Loucy (cell line): ENCODE data around the gene ATP8A2.

Experiments
- H2AFZ ChIP-seq: fragments of 200-600 bp; sonication (generic); 2 replicates; pipeline ENCODE4 v1.6.0; 2016; ENCODE audit warnings: antibody characterized with exemption, mild to moderate bottlenecking, low read length, moderate library complexity
- H3F3A ChIP-seq: fragments of 200-600 bp; 2 replicates; pipeline ENCODE4 v1.6.0; 2016; ENCODE audit warnings: antibody characterized with exemption, low read depth, mild to moderate bottlenecking
- H3K27me3 ChIP-seq: fragments of 200-600 bp; sonication (generic); 2 replicates; pipeline ENCODE4 v1.6.1; 2014; ENCODE audit warnings: low read length, mild to moderate bottlenecking; ENCODE audit not compliant: insufficient read depth, poor library complexity, severe bottlenecking
- H3K36me3 ChIP-seq: fragments of 200-600 bp; sonication (generic); 2 replicates; pipeline ENCODE4 v1.6.1; 2016; ENCODE audit warnings: low read length; ENCODE audit not compliant: insufficient read depth
- H3K4me1 ChIP-seq: fragments of 200-600 bp; sonication (generic); 2 replicates; pipeline ENCODE4 v1.5.1; 2014; ENCODE audit warnings: low read length, mild to moderate bottlenecking; ENCODE audit not compliant: insufficient read depth, poor library complexity, severe bottlenecking
- H3K4me2 ChIP-seq: fragments of 200-600 bp; sonication (generic); 2 replicates; pipeline ENCODE4 v1.6.0; 2014; ENCODE audit warnings: antibody characterized with exemption, low read length, low read depth, mild to moderate bottlenecking; ENCODE audit not compliant: poor library complexity, severe bottlenecking
- H3K4me3 ChIP-seq: fragments of 200-600 bp; sonication (generic); 2 replicates; pipeline ENCODE4 v1.5.1; 2014; ENCODE audit warnings: low read length, mild to moderate bottlenecking, mixed read lengths; ENCODE audit not compliant: poor library complexity, severe bottlenecking
- H3K79me2 ChIP-seq: fragments of 200-600 bp; sonication (generic); 2 replicates; pipeline ENCODE4 v1.6.1; 2014; ENCODE audit warnings: low read length; ENCODE audit not compliant: insufficient read depth
- H3K9ac ChIP-seq: fragments of 200-600 bp; sonication (generic); 2 replicates; pipeline ENCODE4 v1.6.0; 2014; ENCODE audit warnings: mild to moderate bottlenecking, low read depth, low read length, moderate library complexity; ENCODE audit not compliant: poor library complexity, severe bottlenecking
- H3K9me2 ChIP-seq: fragments of 200-600 bp; sonication (generic); replicated peaks from 2 replicates; pipeline ENCODE4 v1.6.1; 2016; ENCODE audit warnings: low read depth, low read length, mixed read lengths
- H3K9me3 ChIP-seq: fragments of 200-600 bp; sonication (generic); 2 replicates; pipeline ENCODE4 v1.6.1; 2014; ENCODE audit warnings: mild to moderate bottlenecking, antibody characterized with exemption, low read length, low read depth; ENCODE audit not compliant: insufficient read depth
- H4K20me1 ChIP-seq: fragments of 200-600 bp; sonication (generic); 2 replicates; pipeline ENCODE4 v1.6.0; 2014; ENCODE audit warnings: antibody characterized with exemption, low read length, mild to moderate bottlenecking; ENCODE audit not compliant: insufficient read depth, poor library complexity, severe bottlenecking
- EZH2phosphoT487 ChIP-seq: fragments of 200-600 bp; IDR thresholded peaks from 2 replicates; pipeline ENCODE4 v1.6.1; 2018; ENCODE audit warnings: antibody characterized with exemption, mild to moderate bottlenecking, moderate library complexity, borderline replicate concordance
- TF ChIP-seq, protein P1 (sequence below): fragments of 200-600 bp; sonication (generic); conservative IDR thresholded peaks from 2 replicates; pipeline ENCODE4 v1.5.1; 2014; ENCODE audit warnings: mild to moderate bottlenecking, antibody characterized with exemption, low read length

Gene ATP8A2

DNA sequence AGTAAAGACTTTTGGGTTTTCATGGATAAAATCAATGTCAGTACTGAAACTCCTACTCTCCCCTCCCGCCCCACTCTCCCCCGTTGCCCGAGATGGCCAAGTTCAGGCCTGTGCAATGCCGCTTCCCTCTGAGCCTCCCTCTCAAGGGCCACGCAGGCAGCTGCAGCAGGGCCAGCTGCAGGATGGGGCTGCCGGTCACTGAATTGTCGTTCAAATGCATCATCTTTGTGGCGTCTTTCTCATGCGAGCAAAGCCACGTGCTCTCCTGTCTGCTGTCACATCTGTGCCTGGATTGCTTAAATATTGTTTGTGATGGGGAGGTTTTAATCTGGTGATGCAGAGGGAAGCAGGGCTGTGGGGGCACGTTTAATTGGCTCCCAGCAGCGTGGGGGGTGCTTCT lies 653.4 kb downstream of the ATP8A2 start:
- H3K9me2 ChIP-seq = no peaks in the 10 kb centered on the region
- no peaks in the 10 kb centered on the region for H3K9me3 ChIP-seq
- H4K20me1 ChIP-seq = no peaks in the 10 kb centered on the region
- no peak overlapping the region for H2AFZ ChIP-seq
- no peaks in the 10 kb centered on the region for H3F3A ChIP-seq
- no peaks in the 10 kb centered on the region for H3K79me2 ChIP-seq
- H3K4me1 ChIP-seq = peaks cover 37% of the 10 kb centered on the region
- no peaks in the 10 kb centered on the region for H3K27me3 ChIP-seq
- no peaks in the 10 kb centered on the region for H3K36me3 ChIP-seq
- H3K4me3 ChIP-seq = no peak overlapping the region
- no peak overlapping the region for H3K4me2 ChIP-seq
- TF ChIP-seq, protein P1, sequence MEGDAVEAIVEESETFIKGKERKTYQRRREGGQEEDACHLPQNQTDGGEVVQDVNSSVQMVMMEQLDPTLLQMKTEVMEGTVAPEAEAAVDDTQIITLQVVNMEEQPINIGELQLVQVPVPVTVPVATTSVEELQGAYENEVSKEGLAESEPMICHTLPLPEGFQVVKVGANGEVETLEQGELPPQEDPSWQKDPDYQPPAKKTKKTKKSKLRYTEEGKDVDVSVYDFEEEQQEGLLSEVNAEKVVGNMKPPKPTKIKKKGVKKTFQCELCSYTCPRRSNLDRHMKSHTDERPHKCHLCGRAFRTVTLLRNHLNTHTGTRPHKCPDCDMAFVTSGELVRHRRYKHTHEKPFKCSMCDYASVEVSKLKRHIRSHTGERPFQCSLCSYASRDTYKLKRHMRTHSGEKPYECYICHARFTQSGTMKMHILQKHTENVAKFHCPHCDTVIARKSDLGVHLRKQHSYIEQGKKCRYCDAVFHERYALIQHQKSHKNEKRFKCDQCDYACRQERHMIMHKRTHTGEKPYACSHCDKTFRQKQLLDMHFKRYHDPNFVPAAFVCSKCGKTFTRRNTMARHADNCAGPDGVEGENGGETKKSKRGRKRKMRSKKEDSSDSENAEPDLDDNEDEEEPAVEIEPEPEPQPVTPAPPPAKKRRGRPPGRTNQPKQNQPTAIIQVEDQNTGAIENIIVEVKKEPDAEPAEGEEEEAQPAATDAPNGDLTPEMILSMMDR = no peak
- TF ChIP-seq EZH2phosphoT487 = no peak
- no peak overlapping the region for H3K9ac ChIP-seq

DNA sequence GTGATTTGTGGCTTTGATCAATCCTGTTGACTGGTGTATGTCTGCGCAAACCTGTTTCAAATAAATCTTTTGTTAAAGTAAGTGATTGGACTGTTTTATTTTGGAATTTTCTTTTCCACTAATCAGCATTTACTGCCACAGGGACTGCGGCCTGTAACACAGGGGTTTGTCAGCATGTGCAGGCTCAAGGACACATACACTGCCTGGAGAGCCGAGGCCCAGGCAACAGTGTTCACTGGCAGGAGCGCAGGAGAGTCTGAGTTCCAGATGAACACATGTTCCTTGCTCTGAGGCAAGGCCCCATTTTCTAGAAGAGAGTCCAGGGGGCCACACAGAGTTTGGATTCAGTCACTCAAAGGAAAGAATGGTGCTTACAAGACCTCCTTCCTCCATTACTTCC lies 654.0 kb downstream of the ATP8A2 start:
- Histone ChIP-seq H3K27me3 (no peaks in the 10 kb centered on the region), H3F3A (no peaks in the 10 kb centered on the region), H3K4me2 (no peak overlapping the region), H3K9me3 (peaks cover 2% of the 10 kb centered on the region; the same call in 1 of the 2 replicates), H4K20me1 (no peaks in the 10 kb centered on the region), H3K9ac (no peak overlapping the region), H3K36me3 (no peaks in the 10 kb centered on the region), H2AFZ (peak overlapping the region; percentile 73), H3K9me2 (no peaks in the 10 kb centered on the region), H3K4me1 (peaks cover 31% of the 10 kb centered on the region), H3K79me2 (no peaks in the 10 kb centered on the region), H3K4me3 (no peak overlapping the region)
- TF ChIP-seq EZH2phosphoT487 = no peak
- TF ChIP-seq, protein P1 = no peak

DNA sequence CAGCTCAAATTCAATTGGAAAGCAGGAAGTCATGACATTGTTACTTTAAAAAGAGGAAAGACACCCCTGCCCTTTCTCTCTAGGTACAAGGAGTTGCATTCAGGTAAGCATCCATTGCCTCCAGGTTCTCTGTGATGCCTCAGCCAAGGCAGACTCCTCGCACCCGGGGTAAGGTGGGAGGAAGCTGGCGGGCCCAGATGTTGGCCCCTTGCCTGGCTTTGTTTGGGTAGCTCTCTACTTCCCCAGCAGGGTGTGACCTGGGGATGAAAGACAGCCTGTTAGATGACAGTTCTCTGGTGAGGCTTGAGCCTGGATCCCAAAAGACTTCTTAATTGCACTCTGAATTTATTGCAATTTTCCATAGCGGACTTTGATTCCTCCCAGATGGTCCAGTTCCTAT lies 654.4 kb downstream of the ATP8A2 start:
- Histone ChIP-seq H3K36me3 (no peaks in the 10 kb centered on the region), H4K20me1 (no peaks in the 10 kb centered on the region), H3K4me3 (no peak overlapping the region), H3F3A (no peaks in the 10 kb centered on the region), H3K27me3 (no peaks in the 10 kb centered on the region), H3K79me2 (no peaks in the 10 kb centered on the region), H3K9me2 (no peaks in the 10 kb centered on the region), H3K4me2 (no peak overlapping the region), H3K4me1 (peaks cover 27% of the 10 kb centered on the region), H3K9ac (no peak overlapping the region), H2AFZ (peak overlapping the region; percentile 73), H3K9me3 (peaks cover 6% of the 10 kb centered on the region; the same call in 1 of the 2 replicates)
- TF ChIP-seq, protein P1 = no peak
- no peak for TF ChIP-seq EZH2phosphoT487
